ENCODE measurements around the gene GPR137C.

GPR137C gene

DNA sequence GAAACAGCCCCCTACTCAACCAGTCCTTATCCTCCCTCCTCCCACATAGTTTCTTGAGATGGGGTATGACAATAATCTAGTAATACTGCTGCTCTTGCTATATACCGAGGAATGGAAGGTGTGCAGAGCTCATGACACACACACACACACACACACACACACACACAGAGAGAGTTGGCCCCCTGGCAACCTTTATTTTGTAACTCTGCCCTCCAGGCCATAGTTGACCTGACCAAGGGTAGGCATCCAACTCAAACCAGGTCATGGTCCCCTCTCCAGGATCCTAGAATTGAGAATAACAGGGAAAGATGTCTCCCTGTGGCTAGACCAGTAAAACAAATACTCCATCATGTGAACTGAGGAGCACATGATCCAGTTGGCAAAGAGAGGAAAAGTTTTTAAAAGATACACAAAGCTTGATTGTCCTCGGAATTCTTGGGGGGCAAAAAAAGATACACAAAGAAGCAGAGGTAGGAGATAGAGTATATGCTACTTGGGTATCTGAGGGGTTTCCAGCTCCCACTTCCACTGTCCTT is 131.4 kb downstream of the GPR137C start:
- DNase-seq: no peak

DNA sequence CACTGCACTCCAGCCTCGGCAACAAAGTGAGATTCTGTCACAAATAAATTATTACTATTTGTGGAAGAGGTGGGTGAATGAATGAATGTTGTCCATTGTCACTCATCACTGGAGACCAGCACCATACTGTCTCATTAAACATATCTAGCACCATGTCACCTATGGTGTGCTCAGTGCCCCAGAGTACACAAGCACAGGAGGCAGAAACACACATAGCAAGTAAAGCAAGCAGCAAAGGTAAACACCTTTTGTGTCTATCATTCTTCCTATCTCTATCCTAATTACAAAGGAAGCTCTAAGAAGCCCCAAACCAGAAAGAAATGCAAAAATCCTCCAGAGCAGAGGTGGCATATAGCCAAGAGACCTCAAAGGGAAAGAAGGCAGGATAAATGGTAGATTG is 133.5 kb downstream of the GPR137C start:
- DNase-seq: no peak

Measured in NCI-H2029 (cell line).